GM12878 (cell line): ENCODE results near the gene CARD14. TPM values are rescaled to one million over a fixed set of nuclear protein-coding genes. Genes with fewer than 3 reads are reported as not detected.

Experiments used
- ASH2L ChIP-seq: fragments of 300-600, 200-600 bp; sonication (generic); IDR thresholded peaks from 2 replicates; pipeline ENCODE4 v1.6.1; 2017; ENCODE audit warnings: low read depth, mild to moderate bottlenecking, borderline replicate concordance
- CBX5 ChIP-seq: sonication (generic); IDR thresholded peaks from 2 replicates; pipeline ENCODE4 v1.6.1; 2016; ENCODE audit warnings: low read depth, moderate library complexity, mild to moderate bottlenecking, inconsistent platforms
- CHD2 ChIP-seq: IDR thresholded peaks from 2 replicates; pipeline ENCODE4 v1.6.1; 2011; ENCODE audit warnings: low read depth, low read length, improper control_type of control experiment, borderline replicate concordance
- CREB1 ChIP-seq: IDR thresholded peaks from 2 replicates; pipeline ENCODE4 v1.6.1; 2012; ENCODE audit warnings: low read depth, mild to moderate bottlenecking, inconsistent platforms
- CREM ChIP-seq: IDR thresholded peaks from 2 replicates; pipeline ENCODE4 v1.6.1; 2014; ENCODE audit warnings: antibody characterized with exemption, low read depth
- EGR1 ChIP-seq, 2 experiments: IDR thresholded peaks; 1 replicate in 1 of 2; 2 replicates in 1 of 2; pipeline ENCODE4 v1.6.1; 2011 to 2012; ENCODE audit warnings: low read depth in 2 of 2, low read length in 2 of 2, borderline replicate concordance in 1 of 2, mild to moderate bottlenecking in 1 of 2, moderate library complexity in 1 of 2
- FOXK2 ChIP-seq: fragments of 450-650 bp; IDR thresholded peaks from 2 replicates; pipeline ENCODE4 v1.6.1; 2017; ENCODE audit warnings: mild to moderate bottlenecking, moderate library complexity
- HDAC2 ChIP-seq: fragments of 200-600 bp; sonication (generic); IDR thresholded peaks from 2 replicates; pipeline ENCODE4 v1.6.1; 2017
- IRF4 ChIP-seq: IDR thresholded peaks from 2 replicates; pipeline ENCODE4 v1.6.1; 2011; ENCODE audit warnings: low read depth, low read length
- KAT2A ChIP-seq: conservative IDR thresholded peaks from 2 replicates; pipeline ENCODE4 v1.6.1; 2011; ENCODE audit warnings: low read depth, low read length; ENCODE audit not compliant: control insufficient read depth
- NFXL1 ChIP-seq: fragments of 450-650 bp; IDR thresholded peaks from 2 replicates; pipeline ENCODE4 v1.6.1; 2017; ENCODE audit warnings: antibody characterized with exemption, mild to moderate bottlenecking, borderline replicate concordance
- RCOR1 ChIP-seq: conservative IDR thresholded peaks from 2 replicates; pipeline ENCODE4 v1.6.1; 2012; ENCODE audit warnings: low read depth, low read length, improper control_type of control experiment
- RELB ChIP-seq: fragments of 450-650 bp; IDR thresholded peaks from 2 replicates; pipeline ENCODE4 v1.6.1; 2017; ENCODE audit warnings: low read depth, mild to moderate bottlenecking, moderate library complexity
- REST ChIP-seq: IDR thresholded peaks from 2 replicates; pipeline ENCODE4 v1.6.1; 2012; ENCODE audit warnings: mild to moderate bottlenecking, low read depth, low read length
- SMARCA5 ChIP-seq: fragments of 450-650 bp; IDR thresholded peaks from 2 replicates; pipeline ENCODE4 v1.6.1; 2017; ENCODE audit warnings: mild to moderate bottlenecking
- SP1 ChIP-seq: IDR thresholded peaks from one replicate; pipeline ENCODE4 v1.6.1; 2011; ENCODE audit warnings: low read depth, low read length
- ZNF592 ChIP-seq: fragments of 450-650 bp; IDR thresholded peaks from 2 replicates; pipeline ENCODE4 v1.6.1; 2017; ENCODE audit warnings: mild to moderate bottlenecking, moderate library complexity
- ZNF622 ChIP-seq: fragments of 450-650 bp; IDR thresholded peaks from 2 replicates; pipeline ENCODE4 v1.6.1; 2017; ENCODE audit warnings: mild to moderate bottlenecking, inconsistent platforms
- polyA plus RNA-seq, 11 experiments: library from polyadenylated mRNA; depleted of rRNA in 4 of 11; unstranded in 6 of 11; stranded (reverse) in 5 of 11; fragments of >200 nt; fragmentation: Nextera tagmentation in 4 of 11; fragmentation: Illumina TruSeq in 1 of 11; extraction: Ambion mirVana in 4 of 11; extraction: Trizol in 1 of 11; gene quantifications; 1 replicate in 1 of 11; 2 replicates in 10 of 11; pipeline versions ENCODE4 v1.2.1 to v1.2.3, GENCODE V29; 2011 to 2016; ENCODE audit warnings: inconsistent platforms in 2 of 11, missing spikeins in 2 of 11, low read depth in 1 of 11
- total RNA-seq, 4 experiments: library from RNA; depleted of rRNA in 3 of 4; stranded (reverse); fragments of >200 nt in 3 of 4; fragmentation: Illumina TruSeq in 1 of 4; extraction: Trizol in 1 of 4; gene quantifications; 2 replicates each; pipeline versions ENCODE4 v1.2.1 to v1.2.3, GENCODE V29; 2013 to 2021
- TF ChIP-seq, protein P1 (sequence below): IDR thresholded peaks from 2 replicates; pipeline ENCODE4 v1.6.1; 2012; ENCODE audit warnings: low read depth, low read length, improper control_type of control experiment

CARD14 gene
- total and polyA plus RNA-seq, 10 of the 15 experiments (the other 5 are each of a cell fraction or from before 2014, with no cell fraction given) = 0.08 to 0.15 TPM; not detected in 8

DNA sequence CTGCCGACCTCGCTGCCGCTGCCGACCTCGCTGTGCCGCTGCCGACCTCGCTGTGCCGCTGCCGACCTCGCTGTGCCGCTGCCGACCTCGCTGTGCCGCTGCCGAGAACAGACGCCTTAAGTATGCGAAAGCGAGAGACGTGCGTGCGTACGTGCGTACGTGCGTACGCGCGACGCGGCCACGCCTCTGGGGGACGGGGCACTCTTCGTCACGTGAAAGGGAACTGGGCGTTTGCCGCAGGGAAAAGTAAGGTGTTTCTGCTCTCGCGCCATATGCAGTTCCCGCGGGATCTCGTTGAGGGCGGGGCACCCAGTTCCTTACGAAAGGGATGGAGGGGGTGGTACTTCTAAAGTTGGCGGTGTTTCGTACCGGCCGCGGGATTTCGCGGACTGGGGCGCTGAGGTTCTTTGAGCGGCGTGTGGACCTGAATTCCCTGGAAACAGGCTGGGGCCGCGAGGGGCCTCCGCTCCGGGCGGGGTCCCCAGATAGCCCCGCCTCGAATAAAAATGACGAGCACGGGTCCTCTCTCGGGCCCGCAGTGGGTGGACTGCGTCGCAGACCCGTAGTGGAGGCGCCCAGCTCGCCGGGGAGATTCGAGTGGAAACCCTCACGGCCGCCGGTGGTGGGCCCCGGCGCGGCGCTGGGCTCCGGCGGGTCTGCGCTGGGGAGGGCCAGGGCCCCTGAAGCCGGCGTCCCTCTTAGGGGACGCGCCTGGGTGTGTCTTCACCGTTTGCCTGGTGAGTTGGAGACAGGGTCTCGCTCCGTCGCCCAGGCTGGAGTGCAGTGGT, 22.6 kb upstream of the CARD14 start, which contains the start of gene EIF4A3 (continued):
- TF ChIP-seq EGR1 (IDR thresholded peaks at IDR 0.05; ENCODE audit: borderline replicate concordance in 1 of 2, low read depth in 2 of 2, low read length in 2 of 2) (peak; percentile 10 to 99; a peak in 2 of 3 replicates), RCOR1 (peak; percentile 81; the same call in 1 of the 2 replicates), RELB (peak; percentile 15; the same call in 1 of the 2 replicates), CREB1 (peak; percentile 83), KAT2A (no peak), SMARCA5 (peak; percentile 92; the same call in 1 of the 2 replicates), ZNF622 (no peak), SP1 (peak; percentile 57), CREM (peak; percentile 86), CHD2 (peak; percentile 99), HDAC2 (no peak), ZNF592 (no peak), NFXL1 (no peak; the same call in 1 of the 2 replicates), REST (0 out of 2 replicates have a peak, but pooled peaks have one; percentile 12), CBX5 (no peak), IRF4 (0 out of 2 replicates have a peak, but pooled peaks have one; percentile 13), ASH2L (no peak), FOXK2 (no peak)
- TF ChIP-seq, protein P1, sequence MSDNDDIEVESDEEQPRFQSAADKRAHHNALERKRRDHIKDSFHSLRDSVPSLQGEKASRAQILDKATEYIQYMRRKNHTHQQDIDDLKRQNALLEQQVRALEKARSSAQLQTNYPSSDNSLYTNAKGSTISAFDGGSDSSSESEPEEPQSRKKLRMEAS = peak; percentile 66
